Osteoblast (primary cell): Measurements from ENCODE around the gene AMMECR1. TPM values are rescaled to one million over a fixed set of nuclear protein-coding genes. Genes with fewer than 3 reads are reported as not detected.
"Not testable (repeated sequence)": the region's sequence is repeated elsewhere in the genome, so short reads cannot be mapped to it uniquely, and the experiment has no call there.

ENCODE experiments used
- DNase-seq: peaks from one replicate; pipeline ENCODE4 v3.0.0; 2011; ENCODE audit warnings: low spot score, mixed read lengths; ENCODE audit not compliant: insufficient read length; ENCODE audit errors: missing footprints
- H2AFZ ChIP-seq: 2 replicates; pipeline ENCODE4 v1.6.0; 2011; ENCODE audit warnings: mild to moderate bottlenecking, low read length
- H3K27ac ChIP-seq: 2 replicates; pipeline ENCODE4 v1.5.1; 2011; ENCODE audit warnings: mild to moderate bottlenecking, low read depth, low read length, moderate library complexity
- H3K27me3 ChIP-seq: 2 replicates; pipeline ENCODE4 v1.6.0; 2012; ENCODE audit warnings: mild to moderate bottlenecking, control low read depth, inconsistent platforms, low read length, moderate library complexity; ENCODE audit not compliant: insufficient read depth
- H3K36me3 ChIP-seq: 2 replicates; pipeline ENCODE4 v1.5.1; 2011; ENCODE audit warnings: mild to moderate bottlenecking, low read length, control low read depth, moderate library complexity; ENCODE audit not compliant: insufficient read depth
- H3K4me1 ChIP-seq: 2 replicates; pipeline ENCODE4 v1.5.1; 2011; ENCODE audit warnings: mild to moderate bottlenecking, low read length, control low read depth, moderate library complexity; ENCODE audit not compliant: insufficient read depth
- H3K4me2 ChIP-seq: 2 replicates; pipeline ENCODE4 v1.6.0; 2011; ENCODE audit warnings: mild to moderate bottlenecking, low read length; ENCODE audit not compliant: insufficient read depth
- H3K4me3 ChIP-seq: fragments of 200-600 bp; sonication (generic); 3 replicates; pipeline ENCODE4 v1.5.1; 2012; ENCODE audit warnings: mild to moderate bottlenecking, low read length, inconsistent platforms; ENCODE audit not compliant: insufficient read depth
- H3K79me2 ChIP-seq: 2 replicates; pipeline ENCODE4 v1.6.0; 2012; ENCODE audit warnings: mild to moderate bottlenecking, low read length, control low read depth, inconsistent platforms; ENCODE audit not compliant: insufficient read depth
- H3K9me3 ChIP-seq: 2 replicates; pipeline ENCODE4 v1.5.1; 2011; ENCODE audit warnings: low read depth, low read length, control low read depth
- H4K20me1 ChIP-seq: 2 replicates; pipeline ENCODE4 v1.6.0; 2012; ENCODE audit warnings: mild to moderate bottlenecking, low read length, control low read depth; ENCODE audit not compliant: insufficient read depth
- CTCF ChIP-seq: IDR thresholded peaks from 2 replicates; pipeline ENCODE4 v1.5.1; 2011; ENCODE audit warnings: mild to moderate bottlenecking, low read depth, low read length, moderate library complexity; ENCODE audit errors: extremely low read depth
- total RNA-seq: library from RNA; depleted of rRNA; stranded (reverse); fragments of >200 nt; gene quantifications from 2 replicates; pipeline ENCODE4 v1.2.3, GENCODE V29; 2012

Gene AMMECR1
- total RNA-seq, 1 donor, result 14.5 TPM

DNA sequence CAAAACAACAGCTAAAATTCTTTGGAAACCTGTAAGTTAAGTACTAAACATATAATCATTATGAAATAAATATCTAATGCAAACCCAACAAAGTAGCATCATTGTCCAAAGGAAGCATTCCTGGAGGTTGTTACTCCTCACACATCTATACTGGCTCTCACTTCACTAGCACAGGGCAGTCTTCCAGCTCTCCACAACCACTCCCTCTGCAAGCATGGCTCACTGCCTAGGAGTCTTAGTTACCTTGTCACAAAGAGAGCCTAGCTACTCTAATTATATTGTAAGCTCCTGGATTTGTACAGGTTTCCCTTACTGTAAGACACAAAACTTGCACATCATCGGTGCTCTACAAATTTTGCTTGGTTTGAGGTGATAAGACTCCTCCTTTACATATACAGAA, 76.1 kb downstream of the AMMECR1 start:
- Histone ChIP-seq H2AFZ (no peak overlapping the region), H3K36me3 (no peaks in the 10 kb centered on the region), H4K20me1 (peaks cover 5% of the 10 kb centered on the region), H3K27me3 (peaks cover 9% of the 10 kb centered on the region), H3K27ac (no peak overlapping the region), H3K4me1 (peaks cover 11% of the 10 kb centered on the region), H3K4me2 (no peak overlapping the region), H3K9me3 (no peaks in the 10 kb centered on the region), H3K79me2 (peaks cover 32% of the 10 kb centered on the region), H3K4me3 (no peak overlapping the region)
- TF ChIP-seq CTCF, result no peak
- DNase-seq, result no peak

- not testable (repeated sequence) for H3K4me2 ChIP-seq, H3K27me3 ChIP-seq, H3K4me1 ChIP-seq, H4K20me1 ChIP-seq, H3K9me3 ChIP-seq, H3K4me3 ChIP-seq, H3K36me3 ChIP-seq, H2AFZ ChIP-seq, H3K27ac ChIP-seq
- peak; percentile 31 for DNase-seq
- peaks cover 33% of the 10 kb centered on the region for H3K79me2 ChIP-seq
These were observed 79.6 kb downstream of the AMMECR1 start for GRCh38 chrX:110238259-110238658.

GRCh38 chrX:110231485-110231884, 86.4 kb downstream of the AMMECR1 start:
- H3K9me3 ChIP-seq, DNase-seq, H3K4me1 ChIP-seq, H4K20me1 ChIP-seq, H3K4me3 ChIP-seq, H3K4me2 ChIP-seq, H3K36me3 ChIP-seq, H3K27ac ChIP-seq, H3K27me3 ChIP-seq, H2AFZ ChIP-seq: not testable (repeated sequence)
- H3K79me2 ChIP-seq, result peaks cover 21% of the 10 kb centered on the region

- H4K20me1 ChIP-seq, H3K4me2 ChIP-seq, H2AFZ ChIP-seq, H3K4me3 ChIP-seq, H3K36me3 ChIP-seq, H3K4me1 ChIP-seq, H3K27me3 ChIP-seq, H3K9me3 ChIP-seq, DNase-seq, H3K27ac ChIP-seq: not testable (repeated sequence)
- peaks cover 16% of the 10 kb centered on the region for H3K79me2 ChIP-seq
These were observed 88.3 kb downstream of the AMMECR1 start for GRCh38 chrX:110229497-110230111.

- H4K20me1 ChIP-seq, result peaks cover 4% of the 10 kb centered on the region
- no peak overlapping the region for H3K27ac ChIP-seq
- peak; percentile 37 for DNase-seq
- H3K4me1 ChIP-seq, result no peaks in the 10 kb centered on the region
- H3K27me3 ChIP-seq, result peaks cover 16% of the 10 kb centered on the region
- H3K4me3 ChIP-seq, result no peak overlapping the region
- TF ChIP-seq CTCF, result no peak
- H3K9me3 ChIP-seq, result no peaks in the 10 kb centered on the region
- H3K79me2 ChIP-seq, result peaks cover 18% of the 10 kb centered on the region
- H3K36me3 ChIP-seq, result no peaks in the 10 kb centered on the region
- no peak overlapping the region for H3K4me2 ChIP-seq
- no peak overlapping the region for H2AFZ ChIP-seq
These were observed 89.4 kb downstream of the AMMECR1 start for GRCh38 chrX:110228453-110228852.
